GM19455 (cell line): ENCODE results near the gene AQP6.
A peak's percentile ranks its signal among the peaks of the same experiment; 100 is the strongest.
"Not testable (repeated sequence)": the region's sequence is repeated elsewhere in the genome, so short reads cannot be mapped to it uniquely, and the experiment has no call there.

Experiments used
- ATAC-seq: cut with Tn5 transposase; IDR thresholded peaks from one replicate; pipeline ENCODE4 v1.9.1; 2021; ENCODE audit not compliant: unreplicated experiment

AQP6 gene

DNA sequence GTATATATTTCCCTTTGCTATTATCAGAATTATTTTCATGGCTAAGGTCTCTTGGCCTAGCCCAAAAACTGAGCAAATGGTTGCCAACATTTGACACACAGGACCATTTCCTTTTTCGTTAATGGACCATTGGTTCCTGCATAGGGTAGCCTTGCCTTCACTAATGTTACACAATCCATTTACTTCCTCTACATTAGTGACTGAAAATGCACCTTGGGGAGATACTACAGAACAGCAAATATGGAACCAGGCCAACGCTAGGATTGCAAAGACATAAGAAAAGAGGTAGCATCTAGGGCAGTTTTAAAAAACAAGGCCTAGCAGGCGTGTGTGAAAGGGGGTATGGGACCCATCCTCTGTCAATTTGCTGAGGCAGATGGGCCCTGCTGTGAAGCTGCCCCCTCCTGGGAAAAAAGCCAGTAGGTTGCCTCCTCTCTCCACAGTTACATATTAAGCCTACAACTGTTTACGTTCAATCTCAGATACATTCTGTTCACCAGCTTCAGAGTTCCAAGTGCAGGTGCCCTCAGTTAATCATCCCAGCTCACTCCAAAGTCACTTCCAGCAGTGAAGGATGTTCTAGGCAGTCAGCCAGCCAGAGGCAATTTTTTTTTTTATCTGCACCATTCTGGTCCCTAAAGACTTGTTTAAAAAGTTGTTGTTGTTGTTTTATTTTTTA, 15.0 kb downstream of the AQP6 start:
- no peak for ATAC-seq

DNA sequence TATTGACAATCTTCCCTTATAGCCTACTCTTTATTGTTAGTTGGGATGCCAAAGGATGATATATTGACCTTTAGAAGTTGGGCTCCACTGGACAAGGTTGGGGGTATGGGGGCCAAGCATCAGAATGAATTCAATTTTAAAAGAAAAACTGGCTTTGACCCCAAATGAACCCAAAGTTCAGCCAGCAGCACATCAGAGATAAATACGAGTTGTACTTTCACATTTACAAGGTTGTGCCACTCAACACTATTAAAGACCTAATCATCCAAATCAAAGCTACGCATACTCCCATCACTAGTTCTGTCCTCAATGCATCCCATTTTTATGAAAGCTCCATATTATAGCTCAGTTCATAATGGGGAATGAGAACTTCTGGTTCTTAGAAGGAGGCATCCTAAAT, 16.7 kb downstream of the AQP6 start:
- ATAC-seq, result not testable (repeated sequence)

DNA sequence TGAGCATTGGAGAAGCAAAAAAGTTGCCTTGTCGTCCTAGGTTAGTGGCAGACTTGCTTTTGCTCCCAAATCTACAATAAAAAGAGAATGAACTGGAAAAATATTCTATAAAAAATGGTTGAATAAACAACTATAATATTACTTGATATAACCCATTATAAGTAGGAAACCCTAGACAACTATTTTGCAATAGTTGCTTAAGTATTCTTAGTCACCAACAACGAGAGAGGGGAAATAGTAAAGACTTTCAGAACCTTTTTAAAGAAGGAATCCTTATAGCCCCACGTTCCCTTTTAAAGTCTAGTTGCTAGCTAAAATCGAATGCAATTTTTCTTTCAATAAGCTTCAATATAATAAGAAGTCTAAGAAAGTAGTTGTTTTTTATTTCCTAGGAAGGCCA, 17.5 kb downstream of the AQP6 start:
- no peak for ATAC-seq

DNA sequence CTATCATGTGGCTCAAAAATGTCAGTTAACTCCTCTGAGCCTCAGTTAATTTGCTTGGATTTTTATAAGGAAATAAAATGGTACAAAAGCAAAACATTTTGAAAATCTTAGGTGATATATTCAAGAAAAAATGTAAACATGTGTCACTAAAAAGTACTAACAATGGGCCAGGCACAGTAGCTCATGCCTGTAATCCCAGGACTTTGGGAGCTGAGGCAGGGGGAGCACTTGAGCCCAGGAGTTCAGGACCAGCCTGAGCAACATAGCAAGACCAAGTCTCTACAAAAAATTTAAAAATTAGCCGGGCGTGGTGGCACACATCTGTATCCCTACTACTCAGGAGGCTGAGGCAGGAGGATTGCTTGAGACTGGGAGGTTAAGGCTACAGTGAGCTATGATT, 25.7 kb downstream of the AQP6 start:
- no peak for ATAC-seq

DNA sequence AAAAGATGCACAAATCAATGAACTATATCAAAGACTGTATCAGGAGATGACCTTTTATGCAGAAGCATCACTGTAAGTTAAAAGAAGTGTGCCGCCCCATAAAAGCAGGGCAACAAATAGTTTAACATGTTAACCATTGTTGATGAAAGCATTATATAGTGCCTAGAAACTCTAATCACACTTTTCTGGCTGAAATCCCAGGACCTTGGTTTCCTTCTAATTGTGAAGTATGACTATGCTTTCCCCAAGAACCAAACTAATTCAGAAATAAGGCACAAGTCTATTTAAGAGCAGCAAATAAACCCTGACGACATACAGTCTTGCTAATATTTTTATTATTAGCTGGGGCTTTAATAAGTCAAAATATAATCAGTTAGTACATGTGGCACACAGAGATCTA, 30.8 kb downstream of the AQP6 start:
- no peak for ATAC-seq

DNA sequence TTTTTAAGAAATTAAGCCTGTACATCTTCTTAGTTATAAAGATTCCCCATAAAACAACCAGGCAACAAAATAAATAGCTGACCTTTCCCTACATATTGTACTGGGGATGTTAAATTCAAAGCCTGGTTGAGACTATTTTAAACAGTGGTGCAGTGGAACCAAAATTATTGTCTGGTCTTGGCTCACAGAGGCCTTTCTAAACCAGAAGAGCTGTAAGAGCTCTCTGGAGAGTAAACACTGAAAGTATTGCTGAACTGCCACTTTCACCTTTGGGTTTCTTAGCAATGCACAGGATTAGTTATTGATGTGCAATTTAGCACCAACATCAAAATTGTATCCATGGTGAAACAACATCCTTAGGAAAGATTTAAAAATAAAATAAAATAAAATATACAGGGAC, 31.9 kb downstream of the AQP6 start:
- ATAC-seq, result no peak

DNA sequence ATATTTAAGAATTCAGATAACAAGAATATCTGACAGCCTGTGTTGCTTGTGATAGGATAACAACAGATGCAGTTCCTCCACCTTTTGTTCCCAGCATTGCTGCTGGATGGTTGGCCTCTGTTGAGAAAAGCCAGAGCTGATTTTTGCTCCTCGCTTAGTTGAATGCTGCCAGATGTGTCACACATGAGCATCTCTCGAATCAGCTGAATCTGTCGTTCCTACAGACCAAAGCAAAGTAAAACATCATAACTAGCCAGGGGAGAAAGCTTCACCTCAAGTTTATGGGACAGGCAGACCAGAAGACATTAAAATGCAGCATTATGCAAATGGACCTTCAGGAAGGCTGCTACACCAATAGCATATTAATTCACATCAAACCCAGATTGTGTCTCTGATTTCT, 32.4 kb downstream of the AQP6 start:
- no peak for ATAC-seq

DNA sequence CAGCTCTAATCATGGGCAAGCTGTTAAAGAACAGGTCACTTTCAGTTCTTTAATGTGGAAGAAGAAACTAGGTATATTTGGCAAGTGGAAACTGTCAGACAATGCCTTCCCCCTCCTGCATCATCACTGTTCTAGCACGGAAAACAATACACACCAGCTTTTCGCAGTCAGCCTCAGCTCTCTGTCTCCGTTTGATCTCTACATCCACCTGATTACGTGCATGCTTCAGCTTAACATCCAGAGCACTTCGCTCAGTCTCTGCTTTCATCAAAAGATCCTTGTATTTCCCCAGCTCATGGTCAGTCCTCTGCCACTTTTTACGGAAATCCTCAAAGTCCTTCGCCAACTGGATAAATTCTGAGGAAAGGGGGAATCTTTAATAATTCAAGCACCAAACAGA, 33.5 kb downstream of the AQP6 start:
- no peak for ATAC-seq

DNA sequence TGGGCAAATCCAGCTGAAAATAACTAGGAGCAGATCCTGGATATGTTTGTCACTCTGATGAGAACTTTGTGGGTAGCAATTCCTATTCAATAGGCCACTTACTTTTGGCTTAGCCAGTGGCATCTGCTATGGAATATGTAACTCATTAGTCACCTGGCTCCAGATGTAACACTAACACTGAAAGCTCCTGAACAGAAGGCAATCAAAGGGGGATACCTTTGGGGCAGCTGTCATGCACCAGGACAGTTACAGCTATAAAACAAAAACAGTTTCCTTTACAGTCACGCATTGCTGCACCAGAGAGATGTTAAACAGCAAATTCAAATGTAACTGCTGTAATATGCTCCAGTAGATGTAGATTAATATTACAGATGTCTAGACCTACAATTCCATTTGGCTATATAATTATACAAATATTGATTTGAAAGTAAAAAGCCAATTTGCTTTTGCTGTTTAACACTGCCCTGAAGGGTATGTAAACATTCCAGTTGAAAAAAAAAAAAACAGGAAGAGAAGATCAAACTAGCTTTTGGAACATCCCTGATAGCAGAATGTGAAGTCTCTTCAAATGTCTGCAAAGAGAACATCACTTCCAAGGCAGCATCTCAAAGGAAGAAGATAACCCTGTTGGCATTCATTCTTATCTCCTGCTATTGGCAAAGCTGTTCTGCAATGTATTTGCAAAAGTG, 34.2 kb downstream of the AQP6 start:
- ATAC-seq, result no peak

DNA sequence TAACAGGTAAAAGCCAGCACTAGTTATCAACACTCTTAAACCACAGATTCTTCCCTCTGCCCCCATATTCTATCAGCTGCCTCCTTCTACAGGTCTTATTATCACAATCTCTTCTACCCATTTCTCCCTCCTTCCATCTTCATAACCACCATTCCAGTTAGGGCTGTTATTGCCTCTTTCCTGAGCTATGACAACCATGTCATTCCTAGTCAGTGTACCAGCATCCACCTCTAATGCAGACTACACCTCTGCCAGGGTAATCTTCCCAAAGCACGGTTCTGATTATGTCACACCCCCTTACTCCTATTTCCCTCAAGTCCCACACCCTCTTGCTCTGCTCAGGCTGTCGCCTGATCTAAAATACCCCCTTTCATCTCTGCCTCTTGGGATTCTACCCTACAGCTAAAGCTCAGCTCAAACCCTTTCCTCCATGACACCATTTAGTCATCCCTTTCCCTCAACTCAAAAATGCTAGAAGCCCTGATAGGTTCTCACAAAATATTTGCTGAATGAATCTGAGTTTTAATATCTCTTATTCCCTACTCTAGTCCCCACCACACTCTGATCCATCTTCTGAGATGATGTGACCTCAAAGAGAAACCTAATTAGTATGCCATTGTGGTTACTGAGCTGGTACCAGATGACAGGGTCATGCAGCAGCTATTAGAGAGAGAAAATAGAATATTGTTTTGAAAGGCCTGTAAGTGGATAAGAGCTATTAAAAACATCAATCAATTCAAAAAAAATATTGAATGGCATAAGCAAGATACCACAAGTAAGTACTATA, 40.8 kb downstream of the AQP6 start:
- ATAC-seq, result no peak

DNA sequence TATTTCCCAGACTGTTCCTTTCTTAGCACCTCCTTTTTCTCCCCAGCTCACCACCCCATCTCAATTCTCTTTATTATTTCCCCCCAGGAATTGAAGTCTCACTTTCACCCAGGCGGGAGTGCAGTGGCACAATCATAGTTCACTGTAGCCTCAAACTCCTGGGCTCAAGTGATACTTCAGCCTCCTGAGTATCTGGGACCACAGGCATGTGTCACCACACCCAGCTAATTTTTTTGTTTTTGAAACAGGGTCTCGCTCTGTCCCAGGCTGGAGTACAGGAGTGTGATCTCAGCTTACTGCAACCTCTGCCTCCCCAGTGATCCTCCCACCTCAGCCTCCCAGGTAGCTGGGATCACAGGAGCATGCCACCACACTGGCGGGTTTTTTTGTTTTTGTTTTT, 41.6 kb downstream of the AQP6 start:
- no peak for ATAC-seq

DNA sequence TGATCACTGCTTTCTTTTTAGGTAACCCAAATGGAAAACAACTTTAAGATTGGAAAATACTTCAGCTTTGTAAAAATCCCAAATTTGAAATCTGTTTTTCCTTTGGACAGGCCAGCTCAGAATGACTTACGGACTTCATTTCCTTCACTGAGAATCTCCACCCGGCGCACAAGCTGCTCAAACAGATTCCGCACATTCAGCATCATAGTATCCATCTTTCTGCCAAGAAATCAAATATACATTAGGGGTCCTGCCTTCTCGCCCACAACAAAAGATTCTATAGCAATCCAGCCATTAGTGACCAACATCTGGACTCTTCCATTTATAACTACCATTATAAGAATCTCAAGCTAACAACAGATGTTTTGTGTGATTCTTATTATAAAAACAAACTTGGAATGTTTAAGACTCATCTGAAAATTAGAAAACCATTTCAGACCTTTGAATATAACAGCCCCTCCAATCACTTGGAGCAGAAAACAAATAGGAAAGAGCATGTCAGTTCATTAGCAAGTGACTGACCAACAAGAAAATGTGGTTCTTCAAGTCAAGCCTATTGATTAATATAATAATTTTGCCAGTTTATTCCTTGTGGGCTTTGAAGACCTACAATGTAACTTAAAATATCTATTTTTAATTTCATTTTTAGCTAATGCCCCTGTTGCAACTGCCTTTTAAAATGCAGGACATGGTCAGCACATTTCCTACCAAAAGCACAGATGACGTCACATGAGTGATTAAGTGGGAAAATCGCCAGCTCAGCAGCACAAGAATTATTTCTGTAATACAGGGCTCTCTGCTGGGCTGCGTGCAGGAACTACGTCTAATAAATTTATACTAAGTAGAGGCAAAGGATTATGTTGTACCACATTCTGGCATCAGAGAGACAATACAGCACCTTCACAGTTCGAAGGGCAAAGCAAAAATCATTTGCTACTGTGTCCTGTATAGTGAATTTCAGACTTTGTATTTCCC, 44.0 kb downstream of the AQP6 start:
- ATAC-seq, result no peak

DNA sequence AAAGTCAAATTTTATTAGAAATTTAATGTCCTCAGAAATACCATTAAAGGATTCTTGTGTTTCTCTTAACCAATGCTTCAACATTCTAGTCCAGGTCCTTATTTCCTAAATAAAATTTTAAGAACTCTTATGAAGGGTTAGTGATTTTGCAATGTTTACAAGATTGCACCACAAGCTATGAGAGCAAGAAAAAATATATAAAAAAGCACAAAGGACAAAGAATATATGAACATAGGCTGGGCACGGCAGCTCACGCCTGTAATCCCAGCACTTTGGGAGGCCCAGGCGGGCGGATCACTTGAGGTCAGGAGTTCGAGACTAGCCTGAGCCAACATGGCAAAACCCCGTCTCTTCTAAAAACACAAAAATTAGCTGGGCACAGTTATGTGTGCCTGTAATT, 44.9 kb downstream of the AQP6 start:
- ATAC-seq, result no peak

DNA sequence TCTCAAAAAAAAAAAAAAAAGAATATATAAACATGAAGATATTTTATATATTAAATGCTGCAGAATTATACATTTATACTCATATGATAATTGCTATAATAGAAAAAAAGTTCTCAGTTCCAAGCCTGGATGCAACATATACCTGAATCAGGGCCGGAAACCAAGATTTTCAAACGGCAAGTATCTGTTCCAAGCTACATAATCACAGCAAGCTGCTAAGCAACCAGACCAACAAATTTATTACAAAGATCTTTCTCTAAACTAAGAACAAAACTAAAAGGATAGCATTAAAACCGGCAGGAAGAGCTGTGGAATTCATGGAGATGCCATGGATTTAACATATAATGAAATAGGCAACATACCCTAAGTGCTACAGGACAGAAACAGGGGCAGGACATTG, 45.4 kb downstream of the AQP6 start:
- ATAC-seq, result no peak

DNA sequence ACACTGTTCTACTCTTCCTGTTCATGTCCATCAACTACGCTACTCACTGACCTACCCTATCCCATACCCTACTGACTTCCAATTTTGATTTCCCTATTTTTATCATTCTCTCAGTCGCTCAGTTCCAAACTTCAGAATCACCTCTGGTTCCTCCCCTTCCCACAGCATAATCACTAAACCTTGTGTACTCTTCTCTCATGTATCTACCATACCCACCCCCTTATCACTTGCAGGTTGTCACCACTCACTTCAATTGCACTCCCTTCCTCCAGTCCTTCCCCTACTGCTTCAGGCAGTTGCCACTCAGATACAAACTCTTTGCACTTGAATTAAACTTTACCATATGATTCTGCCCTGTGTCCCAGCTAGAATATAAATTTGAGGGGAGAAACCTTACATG, 46.2 kb downstream of the AQP6 start:
- no peak for ATAC-seq

DNA sequence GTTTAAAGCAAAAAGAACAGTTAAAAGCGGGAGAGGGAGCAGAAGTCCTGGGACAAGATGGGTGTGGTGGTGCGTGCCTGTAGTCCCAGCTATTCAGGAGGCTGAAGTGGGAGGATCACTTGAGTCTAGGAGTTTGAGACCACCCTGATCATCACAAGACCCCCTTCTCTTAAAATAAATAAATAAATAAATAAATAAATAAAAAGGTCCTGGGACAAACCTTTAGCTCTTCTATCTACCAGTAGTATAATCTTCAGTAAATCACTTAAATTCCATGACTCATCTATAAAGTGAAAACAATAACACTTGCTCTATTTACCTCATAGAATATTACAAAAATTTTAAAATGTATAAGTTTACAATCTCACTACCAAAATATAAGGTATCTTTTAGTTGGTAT, 46.8 kb downstream of the AQP6 start:
- no peak for ATAC-seq

DNA sequence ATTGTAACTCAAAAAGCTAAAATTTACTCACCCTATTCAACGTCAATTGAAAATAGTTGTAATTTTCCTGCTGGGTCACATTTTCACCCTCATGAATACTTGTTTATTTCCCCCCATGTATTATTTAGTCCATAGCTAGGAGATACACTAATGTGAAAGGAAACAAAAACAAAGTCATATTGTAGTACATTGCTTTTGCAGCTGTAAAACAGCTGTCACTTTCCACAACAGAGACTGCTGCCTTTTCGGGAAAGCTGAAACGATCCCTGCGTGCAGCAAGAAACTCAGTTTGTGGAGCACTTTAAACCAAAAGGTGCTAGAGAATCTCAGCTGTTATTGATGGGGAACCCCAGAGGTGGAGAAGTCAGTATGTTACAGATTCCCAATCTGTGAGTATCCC, 48.3 kb downstream of the AQP6 start:
- ATAC-seq, result no peak

DNA sequence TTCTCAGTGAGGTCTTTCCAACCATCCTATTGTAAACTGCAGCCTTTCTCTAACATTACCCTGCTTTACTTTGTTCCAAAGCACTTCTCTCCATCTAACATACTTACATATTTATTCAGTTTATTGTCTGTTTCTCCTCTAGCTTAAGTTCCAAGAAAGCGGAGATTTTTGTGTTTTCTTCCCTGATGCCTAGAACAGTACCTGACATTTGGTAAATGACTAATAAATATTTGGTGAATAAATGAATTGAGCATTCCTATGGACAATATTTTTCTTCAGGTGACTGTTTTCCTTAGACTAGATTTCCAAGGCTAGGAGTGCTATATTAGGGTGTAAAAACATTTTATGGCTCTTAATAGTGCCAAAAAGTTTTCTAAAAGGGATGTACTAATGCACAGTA, 50.2 kb downstream of the AQP6 start:
- no peak for ATAC-seq

DNA sequence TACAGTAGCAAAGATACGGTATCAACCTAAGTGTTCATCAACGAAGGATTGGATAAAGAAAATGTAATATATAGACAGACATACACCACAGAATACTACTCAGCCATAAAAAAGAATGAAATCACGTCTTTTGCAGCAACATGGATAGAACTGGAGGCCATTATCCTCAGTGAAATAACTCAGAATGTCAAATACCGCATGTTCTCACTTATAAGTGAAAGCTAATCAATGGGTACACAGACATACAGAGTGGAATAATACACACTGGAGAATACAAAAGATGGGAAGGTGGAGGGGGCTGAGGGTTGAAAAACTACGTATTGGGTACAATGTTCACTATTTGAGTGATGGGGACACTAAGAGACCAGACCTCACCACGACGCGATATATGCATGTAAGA, 51.5 kb downstream of the AQP6 start:
- ATAC-seq, result no peak

DNA sequence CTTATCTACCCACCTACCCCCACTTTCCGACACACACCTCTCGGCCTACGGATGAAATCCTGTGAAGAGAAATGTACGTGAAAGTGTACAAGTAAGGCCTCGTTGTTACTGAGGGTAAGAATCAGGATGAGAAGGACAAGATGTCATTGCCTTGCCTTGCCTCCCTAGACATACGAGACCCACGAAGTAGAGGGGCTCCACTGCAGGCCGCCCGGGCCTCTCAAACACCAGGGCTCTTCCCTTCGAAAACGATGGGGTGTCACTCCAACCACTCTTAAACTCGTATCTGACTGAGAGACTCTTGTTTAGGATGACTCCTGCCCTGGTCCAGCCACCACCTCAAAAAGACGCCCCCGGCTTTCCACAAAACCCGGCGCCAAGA, 52.0 kb downstream of the AQP6 start:
- peak; percentile 27 for ATAC-seq
